GM21576 (cell line): ENCODE measurements around the gene TRABD.

Source experiments
- ATAC-seq: cut with Tn5 transposase; IDR thresholded peaks from one replicate; pipeline ENCODE4 v1.9.1; 2021; ENCODE audit warnings: mild to moderate bottlenecking, moderate library complexity; ENCODE audit not compliant: unreplicated experiment

TRABD gene

DNA sequence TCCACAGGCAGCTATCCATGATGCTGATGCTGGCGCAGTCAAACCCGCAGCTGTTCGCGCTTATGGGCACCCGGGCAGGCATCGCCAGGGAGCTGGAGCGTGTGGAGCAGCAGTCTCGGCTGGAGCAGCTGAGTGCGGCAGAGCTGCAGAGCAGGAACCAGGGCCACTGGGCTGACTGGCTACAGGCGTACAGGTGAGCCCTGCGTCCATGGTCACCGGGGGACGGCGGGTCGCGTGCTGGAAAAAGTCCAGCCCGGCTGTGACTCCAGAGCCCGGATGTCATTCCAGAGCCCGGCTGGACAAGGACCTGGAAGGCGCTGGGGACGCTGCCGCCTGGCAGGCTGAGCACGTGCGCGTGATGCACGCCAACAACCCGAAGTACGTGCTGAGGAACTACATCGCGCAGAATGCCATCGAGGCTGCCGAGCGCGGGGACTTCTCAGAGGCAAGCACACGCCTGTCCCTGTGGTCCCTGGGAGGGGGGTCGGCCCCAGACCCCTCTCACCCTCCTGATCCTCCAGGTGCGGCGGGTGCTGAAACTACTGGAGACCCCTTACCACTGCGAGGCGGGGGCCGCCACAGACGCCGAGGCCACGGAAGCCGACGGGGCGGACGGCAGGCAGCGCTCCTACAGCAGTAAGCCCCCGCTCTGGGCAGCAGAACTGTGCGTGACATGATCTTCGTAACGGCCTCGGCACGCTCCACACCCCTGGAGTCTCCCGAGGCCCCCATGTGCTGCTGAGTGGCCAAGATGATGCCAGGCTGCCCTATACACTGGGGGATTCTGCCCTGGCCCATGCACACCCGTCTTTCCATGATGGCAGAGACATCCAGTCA is 31.2 kb downstream of the TRABD start:
- no peak for ATAC-seq

DNA sequence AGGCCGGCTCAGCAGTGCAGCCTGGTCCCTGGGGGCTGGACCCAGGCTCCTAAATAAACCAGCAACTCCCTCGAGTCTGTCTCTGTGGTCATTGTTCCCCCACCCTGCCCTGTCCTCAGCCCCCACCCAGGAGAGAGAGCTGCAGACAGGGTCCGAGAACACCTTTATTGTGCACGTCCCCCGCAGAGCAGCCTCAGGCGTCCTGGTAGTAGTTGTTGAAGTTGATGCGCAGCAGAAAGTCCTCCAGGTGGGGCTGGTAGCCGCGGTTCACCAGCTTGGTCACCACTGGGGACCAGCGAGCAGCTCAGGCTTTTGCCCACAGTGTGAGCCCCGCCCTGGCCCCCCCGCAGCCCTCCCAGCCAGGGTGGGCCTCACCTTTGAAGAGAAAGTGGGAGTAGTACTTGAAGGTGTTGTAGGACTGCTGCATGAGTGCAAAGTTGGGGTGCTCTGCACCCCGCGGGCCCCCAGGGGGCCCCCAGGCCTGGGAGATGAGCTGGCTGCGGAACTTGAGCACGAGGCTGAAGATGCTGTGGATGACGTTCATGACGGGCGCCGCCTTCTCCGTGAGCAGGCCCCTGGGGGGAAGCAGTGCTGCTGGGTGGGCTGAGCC is 31.9 kb downstream of the TRABD start:
- ATAC-seq = no peak

DNA sequence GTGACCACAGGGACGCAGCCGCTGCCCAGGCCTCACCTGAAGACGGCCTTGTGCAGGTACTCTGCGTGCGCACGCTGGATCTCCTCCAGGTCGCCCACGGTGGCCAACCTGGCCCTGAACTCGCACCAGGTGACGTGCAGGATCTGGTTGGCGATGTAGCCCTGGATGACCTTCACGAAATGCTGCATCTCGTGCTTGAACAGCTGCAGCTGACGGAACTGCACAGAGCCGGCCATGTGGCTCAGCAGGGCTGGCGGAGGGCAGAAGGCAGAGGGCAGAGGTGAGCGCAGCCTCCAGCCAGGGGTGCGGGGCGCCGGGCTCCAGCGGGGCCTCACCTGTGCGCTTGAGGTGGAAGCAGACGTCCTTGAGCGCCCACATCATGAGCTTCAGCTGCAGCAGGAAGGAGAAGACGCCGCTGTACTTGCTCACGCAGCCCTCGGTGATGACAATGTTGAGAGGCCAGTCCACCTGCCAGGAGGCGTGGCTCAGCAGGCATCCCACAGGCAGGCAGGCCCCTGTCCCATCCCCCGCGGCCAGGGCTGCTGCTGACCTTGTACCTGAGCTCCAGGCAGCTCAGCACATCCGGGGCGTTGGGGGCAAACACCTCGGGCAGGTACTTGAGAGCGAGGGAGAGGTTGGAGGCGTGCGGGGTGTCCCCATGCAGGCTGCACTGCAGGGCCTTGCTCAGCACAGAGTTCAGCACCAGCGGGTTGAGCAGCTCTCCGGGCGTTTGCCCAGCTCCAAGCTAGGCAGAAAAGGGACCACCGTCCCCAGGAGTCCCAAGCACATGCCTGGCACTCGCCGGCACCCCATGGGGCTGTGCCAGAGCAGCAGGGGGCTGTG is 32.7 kb downstream of the TRABD start:
- ATAC-seq = no peak

DNA sequence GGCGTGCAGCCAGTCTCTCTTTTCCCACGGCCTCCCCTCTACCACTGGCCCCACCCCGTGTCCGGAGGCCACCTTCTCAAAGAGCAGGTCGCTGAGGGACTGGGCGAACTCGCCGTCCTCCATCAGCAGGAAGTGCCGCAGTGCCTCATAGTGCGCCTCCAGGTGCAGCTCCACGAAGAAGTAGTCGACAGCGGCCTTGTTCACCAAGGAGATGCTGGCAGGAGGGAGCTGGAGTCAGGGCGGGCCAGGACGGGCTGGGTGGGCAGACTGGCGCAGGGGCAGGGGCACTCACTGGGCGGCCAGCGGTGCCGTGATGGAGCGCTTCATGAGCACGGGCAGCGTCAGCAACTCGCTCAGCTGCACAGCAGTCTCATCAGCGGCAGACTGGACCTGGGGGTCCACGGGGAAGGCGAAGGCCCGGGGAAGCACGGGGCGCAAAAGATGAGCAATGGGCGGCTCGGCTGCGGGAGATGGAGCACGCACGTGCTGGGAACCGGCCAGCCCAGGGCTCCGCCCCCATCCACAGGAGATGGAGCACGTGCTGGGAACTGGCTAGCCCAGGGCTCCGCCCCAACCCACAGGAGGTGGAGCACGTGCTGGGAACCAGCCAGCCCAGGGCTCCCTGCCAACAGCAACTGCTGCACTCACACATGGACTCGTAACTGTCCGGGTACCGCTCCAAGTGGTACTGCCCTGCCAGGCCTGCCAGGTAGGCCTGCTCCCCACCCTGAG is 33.4 kb downstream of the TRABD start:
- no peak for ATAC-seq

DNA sequence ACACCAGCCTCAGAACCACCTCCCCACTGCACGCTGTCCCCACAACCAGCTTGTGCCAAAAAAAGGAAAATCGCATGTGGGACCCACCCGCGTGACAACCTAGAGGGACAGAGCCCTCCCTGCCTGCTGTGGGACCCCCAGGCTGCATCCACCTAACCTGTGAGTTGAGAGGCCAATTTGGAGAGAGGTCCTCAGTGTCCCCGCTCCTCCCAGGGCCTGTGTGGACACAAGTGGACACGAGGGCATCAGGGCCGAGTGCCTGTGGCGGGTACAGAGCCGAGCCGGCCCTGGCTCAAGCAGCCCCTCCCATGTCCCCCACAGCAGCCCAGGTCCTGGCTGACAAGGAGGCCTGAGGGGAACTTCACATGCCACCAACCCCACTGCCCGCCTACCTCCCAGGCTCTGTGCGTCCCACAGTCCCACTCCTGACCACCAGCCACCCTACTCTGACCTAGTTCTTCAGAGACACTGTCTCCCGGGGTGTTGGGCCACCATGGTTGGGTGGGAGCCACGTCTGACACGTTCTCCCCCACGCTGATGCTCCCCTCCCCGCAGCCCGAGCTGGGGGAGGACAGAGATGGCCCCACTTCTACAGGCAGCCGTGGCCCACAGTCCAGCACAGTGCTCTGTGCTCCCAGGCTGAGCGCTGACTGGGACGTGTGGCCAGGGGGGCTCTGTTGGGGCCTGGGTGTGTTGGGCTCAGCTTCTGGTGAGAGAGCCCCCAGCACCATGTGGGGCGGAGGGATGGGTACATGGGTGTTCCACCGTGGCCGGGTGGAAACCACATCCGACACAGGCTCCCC is 34.3 kb downstream of the TRABD start:
- no peak for ATAC-seq

DNA sequence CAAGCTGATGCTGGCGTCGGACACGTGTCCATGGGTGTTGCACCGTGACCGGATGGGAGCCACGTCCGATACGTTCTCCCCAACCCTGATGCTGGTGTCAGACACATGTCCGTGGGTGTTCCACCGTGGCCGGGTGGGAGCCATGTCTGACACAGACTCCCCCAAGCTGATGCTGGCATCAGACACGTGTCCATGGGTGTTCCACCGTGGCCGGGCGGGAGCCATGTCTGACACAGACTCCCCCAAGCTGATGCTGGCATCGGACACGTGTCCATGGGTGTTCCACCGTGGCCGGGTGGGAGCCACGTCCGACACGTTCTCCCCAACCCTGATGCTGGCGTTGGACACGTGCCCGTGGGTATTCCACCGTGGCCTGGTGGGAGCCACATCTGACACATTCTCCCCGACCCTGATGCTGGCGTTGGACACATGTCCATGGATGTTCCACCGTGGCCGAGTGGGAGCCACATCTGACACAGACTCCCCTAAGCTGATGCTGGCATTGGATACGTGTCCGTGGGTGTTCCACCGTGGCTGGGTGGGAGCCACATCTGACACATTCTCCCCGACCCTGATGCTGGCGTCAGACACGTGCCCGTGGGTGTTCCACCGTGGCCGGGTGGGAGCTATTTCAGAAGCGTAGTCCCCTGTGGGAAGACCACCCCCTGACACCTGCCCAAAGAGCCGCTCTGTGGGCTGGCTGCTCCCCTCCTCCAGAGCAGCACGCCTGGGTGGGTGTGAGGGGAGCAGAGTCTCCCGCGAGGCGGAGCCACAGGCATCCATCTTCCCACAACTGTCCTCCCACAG is 35.1 kb downstream of the TRABD start:
- ATAC-seq = no peak

DNA sequence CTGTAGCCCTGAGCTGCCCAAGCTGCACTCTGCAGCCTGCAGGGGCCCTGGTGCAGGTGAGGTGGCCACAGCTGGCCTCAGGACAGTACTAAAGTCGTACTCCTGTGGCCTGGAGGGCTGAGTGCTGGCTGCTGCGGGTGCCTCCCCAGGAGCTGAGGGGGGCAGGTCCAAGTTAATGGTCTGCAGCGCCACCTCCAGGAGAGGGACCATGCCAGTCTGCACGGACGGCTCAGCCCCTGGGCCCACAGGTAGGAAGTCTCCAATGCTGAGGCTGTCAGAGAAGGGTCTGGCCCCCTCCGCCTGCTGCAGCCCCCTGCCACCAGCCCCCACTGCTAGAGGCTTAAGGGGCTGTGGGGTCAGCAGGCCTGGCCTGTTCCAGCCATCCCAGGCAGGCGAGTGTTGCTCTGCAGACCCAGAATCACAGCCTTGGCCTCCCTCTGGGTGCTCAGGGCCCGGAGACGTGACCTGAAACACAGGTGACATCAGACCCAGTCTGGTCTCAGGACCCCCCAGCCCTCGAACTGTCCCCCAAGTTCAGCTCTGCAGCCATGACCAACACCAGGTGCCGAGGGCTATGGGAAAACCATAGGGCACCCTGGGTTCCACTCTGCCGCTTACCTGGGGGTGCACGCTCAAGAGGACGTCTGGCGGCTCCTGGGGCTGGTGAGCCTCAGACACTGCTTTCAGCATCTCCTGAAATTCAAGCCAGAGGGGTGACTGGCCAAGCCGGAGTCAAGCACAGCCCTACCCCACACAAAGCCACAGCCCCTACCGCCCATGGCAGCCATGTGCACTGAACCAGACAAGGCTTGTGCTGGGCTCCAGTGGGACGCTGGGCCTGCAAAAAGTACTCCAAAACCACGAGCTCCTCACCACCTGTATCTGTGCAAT is 35.9 kb downstream of the TRABD start:
- ATAC-seq = no peak

DNA sequence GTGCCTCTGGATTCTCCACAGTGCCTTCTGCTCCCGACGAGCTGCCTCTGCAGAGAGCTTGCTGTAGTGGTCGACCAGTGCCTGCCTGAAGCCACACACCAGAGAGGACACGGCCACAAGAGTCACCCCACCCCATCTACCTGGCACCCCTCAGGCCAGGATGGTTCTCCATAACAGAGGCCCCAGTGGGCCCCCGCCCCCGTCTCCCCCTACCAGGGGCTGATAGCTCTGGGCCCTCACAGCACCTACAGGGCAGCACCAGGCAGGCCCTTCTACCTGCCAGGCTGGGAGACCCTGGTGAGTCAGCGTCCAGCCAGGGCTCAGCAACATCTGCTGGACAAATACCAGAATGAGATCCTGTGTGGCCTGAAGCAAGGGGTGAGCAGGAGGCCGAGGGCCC is 36.8 kb downstream of the TRABD start:
- ATAC-seq = no peak

DNA sequence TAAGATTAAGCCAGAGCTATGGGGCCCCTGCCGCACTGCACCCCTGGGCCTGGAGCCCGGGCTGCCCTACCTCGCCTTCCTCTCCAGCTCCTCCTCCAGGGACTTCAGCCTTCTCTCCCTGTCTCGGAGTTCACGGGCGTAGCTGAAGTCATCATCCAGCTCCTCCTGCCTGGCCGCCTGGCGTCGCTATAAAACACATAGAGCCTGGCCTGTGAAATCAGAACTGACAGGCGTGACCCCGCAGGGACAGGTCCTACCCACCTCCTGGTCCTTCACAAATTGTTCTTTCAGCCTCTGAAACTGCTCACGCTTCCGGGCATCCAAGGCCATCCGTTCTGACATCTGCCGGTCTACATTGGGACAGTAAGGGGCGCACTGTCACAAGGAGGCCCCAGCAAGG is 38.4 kb downstream of the TRABD start:
- ATAC-seq = no peak

DNA sequence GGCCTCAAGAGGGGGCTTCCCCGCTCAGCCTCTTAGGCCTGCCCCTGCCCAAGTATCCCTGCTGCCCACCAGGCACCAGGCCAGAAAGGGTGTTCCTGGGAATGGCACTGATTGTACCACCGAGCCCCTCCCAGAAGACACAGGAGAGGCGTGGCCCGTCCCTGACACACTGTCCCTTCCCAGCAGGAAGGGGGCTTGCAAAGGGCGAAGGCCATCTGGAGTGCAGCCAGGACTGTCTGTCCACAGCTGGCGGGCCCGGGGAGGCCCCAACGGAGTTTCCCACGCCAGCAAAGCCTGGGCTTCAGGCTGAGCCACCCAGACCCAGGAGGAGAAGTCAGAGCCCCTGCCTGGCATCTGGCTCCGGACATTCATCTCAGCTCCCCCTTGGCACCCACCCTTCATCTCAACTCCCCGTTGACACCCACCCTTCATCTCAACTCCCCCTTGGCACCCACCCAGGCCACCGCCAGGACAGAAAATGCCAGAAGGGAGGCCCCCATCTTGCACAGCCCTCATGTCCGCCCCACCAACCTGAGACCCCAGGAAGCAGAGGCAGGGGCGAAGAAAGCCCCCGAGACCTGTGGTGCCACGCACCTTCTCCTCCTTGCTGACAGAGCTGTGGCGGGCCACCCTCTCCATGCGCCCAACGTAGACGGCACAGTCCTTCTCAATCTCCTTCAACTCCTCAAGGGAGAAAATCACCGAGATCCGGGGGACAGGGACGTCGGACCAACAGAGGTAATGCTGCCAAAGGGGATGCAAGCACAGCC is 39.7 kb downstream of the TRABD start:
- ATAC-seq = no peak

DNA sequence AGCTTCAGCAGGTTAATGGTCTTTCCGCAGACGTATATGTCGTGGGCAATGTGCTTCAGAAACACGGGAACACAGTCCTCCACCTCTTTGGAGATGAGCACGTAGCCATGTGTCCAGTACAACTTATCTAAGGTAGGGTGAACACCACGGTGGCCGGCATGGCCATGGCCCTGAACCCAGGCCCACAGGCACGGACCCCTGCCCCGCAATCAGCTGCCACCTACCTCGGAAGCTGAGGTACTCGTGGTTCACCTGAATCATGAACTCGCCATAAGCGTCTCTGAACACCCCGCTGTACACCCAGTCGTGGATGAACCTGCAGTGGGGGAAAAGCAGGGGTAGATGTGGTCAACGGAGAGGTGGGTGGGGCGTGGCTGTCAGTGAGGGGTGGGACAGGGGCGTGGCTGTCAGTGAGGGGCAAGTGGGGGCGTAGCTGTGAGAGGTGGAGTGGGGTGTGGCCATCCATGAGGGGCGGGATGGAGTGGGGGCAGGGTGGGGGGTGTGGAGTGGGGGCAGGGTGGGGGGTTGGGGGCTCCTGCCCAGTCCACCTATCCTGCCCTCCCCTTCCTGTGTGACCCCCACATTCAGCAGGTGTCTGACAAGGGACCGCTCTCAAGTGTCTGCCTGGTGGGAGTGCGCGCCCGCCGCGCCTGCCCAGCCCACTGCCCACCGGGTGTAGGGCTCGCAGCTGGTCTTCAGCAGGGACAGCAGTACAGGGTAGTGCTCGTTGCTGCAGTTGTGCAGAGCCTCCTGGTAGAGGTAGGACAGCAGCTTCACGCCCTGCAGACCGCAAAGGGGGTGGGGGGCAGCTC is 40.6 kb downstream of the TRABD start:
- no peak for ATAC-seq

DNA sequence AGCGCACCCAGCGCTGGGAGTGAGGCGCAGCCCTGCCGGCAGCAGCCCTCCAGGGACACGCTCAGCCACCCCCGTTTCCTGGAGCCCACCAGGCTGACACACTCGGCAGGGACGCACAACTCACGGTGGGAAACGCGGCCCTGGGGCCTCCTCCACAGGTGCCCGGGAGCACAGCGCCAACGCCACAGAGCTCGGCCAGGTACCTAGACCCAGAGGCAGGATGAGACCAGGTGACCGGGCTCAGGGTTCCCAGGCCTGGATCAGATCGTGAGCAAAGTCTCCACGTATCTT is 41.1 kb downstream of the TRABD start:
- no peak for ATAC-seq

DNA sequence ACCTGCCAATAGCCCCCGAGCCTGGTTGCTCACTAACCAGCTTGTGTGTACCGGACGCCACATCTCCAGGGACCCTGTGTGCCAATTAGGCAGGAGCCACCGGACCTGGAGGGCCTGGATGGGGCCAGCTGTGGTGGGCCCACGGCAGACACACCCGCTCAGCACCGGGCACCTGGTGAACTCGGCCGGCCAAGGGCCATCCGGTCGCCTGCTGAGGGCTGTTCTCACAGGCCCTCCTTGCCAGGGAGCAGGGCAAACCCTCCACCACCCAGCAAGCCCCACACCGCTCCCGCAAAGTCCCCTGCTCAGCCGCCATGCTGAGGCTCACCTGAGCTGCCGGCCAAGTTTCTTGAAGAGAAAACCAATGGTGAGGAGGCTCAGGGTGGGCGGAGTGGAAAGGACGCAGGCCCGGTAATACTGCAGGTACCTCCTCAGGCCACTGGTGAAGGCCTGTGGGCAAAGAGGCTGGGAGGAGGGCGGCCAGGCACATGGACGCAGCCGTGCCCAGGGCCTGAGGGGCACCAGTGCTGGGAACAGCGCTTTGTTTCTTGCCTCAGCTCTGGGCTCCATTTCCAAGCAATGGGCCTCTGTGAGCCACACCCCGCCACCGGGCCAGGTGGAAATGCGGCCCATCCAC is 42.0 kb downstream of the TRABD start:
- no peak for ATAC-seq

DNA sequence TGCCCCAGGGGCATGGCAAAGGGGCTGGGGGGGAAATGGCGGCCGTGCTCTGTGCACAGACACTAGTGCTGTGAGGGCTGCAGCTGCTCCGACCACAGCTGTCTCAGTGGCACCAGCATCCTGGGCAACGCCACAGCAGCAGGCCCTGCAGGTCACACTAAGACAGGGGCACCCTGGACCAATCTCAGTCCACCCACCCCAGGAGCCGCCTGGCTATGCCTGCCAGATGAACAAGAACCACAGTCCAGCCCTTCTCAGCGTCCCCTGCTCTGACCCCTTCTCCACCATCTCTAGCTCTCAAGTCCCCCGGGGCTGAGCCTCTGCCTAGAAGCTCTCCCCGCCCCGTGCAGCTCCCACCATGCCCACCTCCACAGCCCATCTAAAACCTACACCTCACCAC is 42.7 kb downstream of the TRABD start:
- no peak for ATAC-seq

DNA sequence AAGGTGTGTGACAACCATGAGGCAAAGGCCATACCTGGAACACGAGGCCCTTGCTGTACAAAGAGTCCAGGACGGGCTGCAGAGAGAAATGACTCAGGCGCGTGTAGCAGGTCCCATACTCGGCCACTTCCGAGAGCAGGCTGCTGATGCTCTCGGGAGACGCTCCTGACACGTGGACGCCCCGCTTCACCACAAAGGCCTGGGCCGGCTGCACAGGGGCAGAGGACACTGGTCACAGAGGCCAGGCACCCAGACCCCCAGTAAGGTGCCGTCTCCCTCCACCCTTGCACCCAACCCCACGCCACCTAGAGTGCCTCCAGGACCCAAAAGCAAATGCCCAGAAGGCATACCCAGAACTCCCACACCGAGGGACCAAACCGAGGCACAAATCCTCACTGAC is 43.7 kb downstream of the TRABD start:
- no peak for ATAC-seq

DNA sequence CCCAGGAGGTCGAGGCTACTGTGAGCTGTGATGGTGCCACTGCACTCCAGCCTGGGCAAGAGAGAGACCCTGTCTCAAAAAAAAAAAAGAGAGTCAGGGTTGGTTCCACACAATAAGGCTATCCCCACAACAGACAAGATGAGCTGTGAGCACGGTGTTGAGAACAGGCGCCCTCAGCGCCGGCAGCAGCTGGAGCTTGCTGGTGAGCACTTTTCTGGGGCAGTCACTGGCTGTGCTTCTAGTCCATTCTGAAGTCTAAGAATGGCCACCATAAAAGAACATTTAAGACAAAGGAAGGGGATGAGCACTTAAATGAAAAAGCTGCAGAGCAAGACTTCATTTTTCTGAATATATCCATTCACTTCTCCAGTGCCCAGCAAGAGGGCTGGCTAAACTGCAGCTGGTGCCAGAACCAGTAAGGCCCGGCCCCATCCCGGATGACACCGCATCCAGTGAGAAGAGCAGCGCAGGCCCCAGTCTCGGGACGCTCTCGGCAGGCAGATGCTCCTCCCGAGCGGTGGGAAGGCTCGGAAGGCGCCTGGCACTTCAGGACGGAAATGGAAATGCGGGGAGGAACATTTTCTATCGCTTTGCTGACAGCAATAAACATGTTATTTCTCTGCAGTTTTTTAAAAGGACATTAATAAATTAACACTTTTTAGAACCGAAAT is 46.9 kb downstream of the TRABD start:
- ATAC-seq = no peak
